ENCODE measurements around the gene RALGAPA1.

Gene RALGAPA1

DNA sequence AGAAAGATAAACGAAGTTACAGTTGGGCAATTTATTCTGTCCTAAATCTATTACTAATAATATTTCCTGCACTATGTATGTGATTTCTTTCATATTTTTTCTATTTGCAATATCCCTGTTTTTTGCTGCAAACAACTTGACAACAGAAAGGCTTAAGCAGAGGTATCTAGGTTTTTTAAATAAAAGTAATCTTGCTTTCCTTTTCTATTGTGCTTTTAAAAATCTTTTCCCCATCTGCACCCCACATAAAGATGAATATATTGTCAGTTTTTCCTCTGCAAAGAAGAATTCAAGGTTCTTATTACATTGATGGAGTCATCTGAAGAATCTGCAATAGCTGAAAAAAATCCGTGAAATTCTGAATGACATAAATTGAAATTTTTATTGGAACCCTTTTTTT lies 502 bp upstream of the RALGAPA1 start:
- CTCF ChIA-PET, result interaction anchor here (1.1 to 2.4 kb wide), 4 partner anchors 8 to 370 kb away, joined by 3 to 10 read pairs (median 8); partner anchors contain the start of gene BRMS1L
- POLR2A ChIA-PET, result interaction anchor here (1.0 to 1.1 kb wide), 2 partner anchors 9 to 16 kb away, joined by 3 to 4 read pairs; partner anchors contain the start of gene BRMS1L
- no peak for TF ChIP-seq CTCF (IDR thresholded peaks at IDR 0.05; ENCODE audit: control extremely low read depth, extremely low read depth, low read depth, missing control alignments)
- no peak for DNase-seq (ENCODE audit: extremely low spot score)

DNA sequence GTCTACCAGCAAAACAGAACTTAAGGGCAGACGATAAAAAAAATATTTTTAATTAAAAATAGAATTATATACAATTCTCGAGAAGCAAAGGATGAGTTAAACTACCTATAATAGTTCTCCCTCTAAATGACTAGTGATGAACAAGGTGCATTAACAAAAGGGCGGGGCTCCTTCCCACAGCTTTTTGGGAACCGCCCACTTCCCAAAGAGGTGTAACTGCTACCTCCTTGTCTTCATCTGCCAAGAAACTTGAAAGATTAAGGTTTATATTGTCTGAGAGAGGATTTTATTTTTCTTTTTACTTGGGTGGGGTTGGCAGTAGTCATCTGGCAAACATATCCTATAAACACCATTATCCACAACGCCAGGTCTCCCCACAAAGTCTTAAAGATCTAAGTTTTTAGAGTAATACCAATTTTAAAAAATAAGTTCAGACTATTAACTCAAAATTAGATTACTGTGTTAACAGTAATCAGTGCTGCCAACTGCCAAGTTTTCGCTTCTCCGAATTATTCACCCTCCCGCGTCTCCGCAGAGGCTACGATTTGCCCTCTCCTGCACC lies 938 bp downstream of the RALGAPA1 start:
- CTCF ChIA-PET, result interaction anchor here (0.6 to 3.1 kb wide), 5 partner anchors 9 to 93 kb away, joined by 3 to 21 read pairs (median 4); partner anchors contain the start of gene BRMS1L
- peak; percentile 21 for DNase-seq (ENCODE audit: extremely low spot score)
- TF ChIP-seq CTCF (IDR thresholded peaks at IDR 0.05; ENCODE audit: control extremely low read depth, extremely low read depth, low read depth, missing control alignments), result no peak
- POLR2A ChIA-PET, result no interaction called here

GRCh38 chr14:35807131-35807961 lies 1.7 kb downstream of the RALGAPA1 start:
- CTCF ChIA-PET, result interaction anchor here (0.6 to 3.1 kb wide), 8 partner anchors 9 to 760 kb away, joined by 3 to 21 read pairs (median 4); partner anchors contain the start of gene BRMS1L
- POLR2A ChIA-PET, result interaction anchor here (1.3 kb wide), 1 partner anchor 19 kb away, joined by 3 read pairs; the partner anchor contains the start of gene BRMS1L
- no peak for TF ChIP-seq CTCF (IDR thresholded peaks at IDR 0.05; ENCODE audit: control extremely low read depth, extremely low read depth, low read depth, missing control alignments)
- no peak for DNase-seq (ENCODE audit: extremely low spot score)

DNA sequence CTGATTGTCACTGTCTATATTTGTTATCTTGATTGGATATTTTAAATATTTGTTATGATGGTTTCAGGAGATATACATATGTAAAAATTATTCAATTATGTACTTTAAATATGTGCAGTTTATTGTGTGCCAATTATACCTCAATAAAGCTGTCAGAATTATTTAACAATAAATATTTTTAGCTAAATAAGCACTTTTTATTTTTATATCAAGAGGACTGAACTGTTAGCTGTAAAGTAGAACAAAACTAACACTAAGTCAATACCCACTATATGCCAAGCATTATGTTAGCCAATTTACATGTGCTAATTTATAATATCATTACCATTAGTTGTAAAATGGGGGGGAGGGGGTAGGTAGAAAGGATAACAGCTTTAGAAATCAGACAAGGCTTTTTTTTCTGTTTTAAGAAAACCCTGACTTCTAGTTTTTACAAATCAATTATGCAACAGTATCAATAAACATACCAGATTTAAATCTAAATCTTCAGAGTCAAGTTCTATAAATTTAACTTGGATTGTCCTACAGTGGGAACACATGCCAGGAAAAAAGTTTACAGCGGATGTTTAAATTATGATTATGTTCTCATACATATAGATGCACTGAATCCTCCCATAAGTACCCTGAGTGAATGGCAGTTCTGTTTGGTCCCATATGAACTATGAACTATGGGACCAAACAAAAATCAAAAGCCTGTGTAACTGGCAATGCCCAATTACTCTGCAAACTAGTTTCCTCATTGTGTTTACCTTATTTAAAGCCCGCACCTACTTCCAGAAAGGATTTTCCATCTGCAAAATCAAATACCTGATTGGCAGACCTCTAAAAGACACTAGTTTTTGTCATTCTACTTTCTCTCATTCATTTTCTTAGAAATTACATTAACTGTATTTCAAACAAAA lies 2.8 kb downstream of the RALGAPA1 start:
- no peak for DNase-seq (ENCODE audit: extremely low spot score)
- ChIA-PET POLR2A (interaction anchor here (1.3 kb wide), 1 partner anchor 20 kb away, joined by 3 read pairs; the partner anchor contains the start of gene BRMS1L), CTCF (interaction anchor here (0.6 to 3.1 kb wide), 6 partner anchors 8 to 758 kb away, joined by 3 to 21 read pairs (median 4); no protein-coding TSS in a partner anchor)
- TF ChIP-seq CTCF (IDR thresholded peaks at IDR 0.05; ENCODE audit: control extremely low read depth, extremely low read depth, low read depth, missing control alignments), result no peak

- POLR2A ChIA-PET, result interaction anchor here (0.5 kb wide), 1 partner anchor 43 kb away, joined by 3 read pairs; no protein-coding TSS in a partner anchor
- TF ChIP-seq CTCF (IDR thresholded peaks at IDR 0.05; ENCODE audit: control extremely low read depth, extremely low read depth, low read depth, missing control alignments), result no peak
- DNase-seq (ENCODE audit: extremely low spot score), result no peak
- CTCF ChIA-PET, result interaction anchor here (0.7 to 2.0 kb wide), 4 partner anchors 8 to 19 kb away, joined by 3 to 7 read pairs (median 3); no protein-coding TSS in a partner anchor
Measured at GRCh38 chr14:35797796-35798195, 11.3 kb downstream of the RALGAPA1 start.
